Measurements from ENCODE around the gene MAP2. TPM values are rescaled to one million over a fixed set of nuclear protein-coding genes. Genes with fewer than 3 reads are reported as not detected.
A peak's percentile ranks its signal among the peaks of the same experiment; 100 is the strongest.

MAP2 gene
- total RNA-seq, 2 donors from 2014 or later, result 18.8 to 30.7 TPM

GRCh38 chr2:209431701-209432100 is 7.9 kb downstream of the MAP2 start:
- no peaks in the 10 kb centered on the region for H3K9me3 ChIP-seq
- H3K27ac ChIP-seq, result no peak overlapping the region
- WGBS, result 46% methylated on average over 3 of the region's 3 CpGs
- peak; percentile 18 for DNase-seq (ENCODE audit: low spot score)
- no peaks in the 10 kb centered on the region for H3K36me3 ChIP-seq
- intact Hi-C loops (cut with DNase I), result no loop called here
- no peaks in the 10 kb centered on the region for H3K4me1 ChIP-seq (replicated peaks)
- TF ChIP-seq POLR2AphosphoS5 (IDR thresholded peaks at IDR 0.05) (no peak), POLR2A (IDR thresholded peaks at IDR 0.05) (no peak), CTCF (IDR thresholded peaks at IDR 0.05) (no peak)
- H3K27me3 ChIP-seq (replicated peaks; ENCODE audit: insufficient read depth), result no peaks in the 10 kb centered on the region
- no peak overlapping the region for H3K4me3 ChIP-seq

GRCh38 chr2:209441541-209441940 is 17.7 kb downstream of the MAP2 start:
- Histone ChIP-seq H3K4me3 (no peak overlapping the region), H3K4me1 (replicated peaks) (no peaks in the 10 kb centered on the region), H3K27ac (no peak overlapping the region), H3K27me3 (replicated peaks; ENCODE audit: insufficient read depth) (no peaks in the 10 kb centered on the region), H3K36me3 (no peaks in the 10 kb centered on the region), H3K9me3 (no peaks in the 10 kb centered on the region)
- DNase-seq (ENCODE audit: low spot score), result no peak
- intact Hi-C loops (cut with DNase I), result no loop called here
- TF ChIP-seq CTCF (IDR thresholded peaks at IDR 0.05) (no peak), POLR2AphosphoS5 (IDR thresholded peaks at IDR 0.05) (no peak), POLR2A (IDR thresholded peaks at IDR 0.05) (no peak)
- 56% methylated on average over 3 of the region's 3 CpGs for WGBS

GRCh38 chr2:209442939-209443338 is 19.1 kb downstream of the MAP2 start:
- no peaks in the 10 kb centered on the region for H3K4me1 ChIP-seq (replicated peaks)
- DNase-seq (ENCODE audit: low spot score), result no peak
- H3K36me3 ChIP-seq, result no peaks in the 10 kb centered on the region
- H3K9me3 ChIP-seq, result no peaks in the 10 kb centered on the region
- no peaks in the 10 kb centered on the region for H3K27me3 ChIP-seq (replicated peaks; ENCODE audit: insufficient read depth)
- H3K4me3 ChIP-seq, result no peak overlapping the region
- intact Hi-C loops (cut with DNase I), result no loop called here
- TF ChIP-seq POLR2AphosphoS5 (IDR thresholded peaks at IDR 0.05), result no peak
- WGBS, result 47% methylated on average over 1 of the region's 1 CpG
- H3K27ac ChIP-seq, result no peak overlapping the region

GRCh38 chr2:209445485-209445884 is 21.6 kb downstream of the MAP2 start:
- H3K4me3 ChIP-seq, result no peak overlapping the region
- WGBS, result 83% methylated on average over 2 of the region's 2 CpGs
- TF ChIP-seq CTCF (IDR thresholded peaks at IDR 0.05), result no peak
- TF ChIP-seq POLR2AphosphoS5 (IDR thresholded peaks at IDR 0.05), result no peak
- no peak for TF ChIP-seq POLR2A (IDR thresholded peaks at IDR 0.05)
- H3K27ac ChIP-seq, result no peak overlapping the region
- DNase-seq (ENCODE audit: low spot score), result no peak
- no peaks in the 10 kb centered on the region for H3K36me3 ChIP-seq
- H3K9me3 ChIP-seq, result no peaks in the 10 kb centered on the region
- intact Hi-C loops (cut with DNase I), result no loop called here
- H3K4me1 ChIP-seq (replicated peaks), result no peaks in the 10 kb centered on the region
- H3K27me3 ChIP-seq (replicated peaks; ENCODE audit: insufficient read depth), result no peaks in the 10 kb centered on the region

GRCh38 chr2:209451209-209451834 is 27.5 kb downstream of the MAP2 start:
- Histone ChIP-seq H3K9me3 (no peaks in the 10 kb centered on the region), H3K27me3 (replicated peaks; ENCODE audit: insufficient read depth) (no peaks in the 10 kb centered on the region), H3K27ac (no peak overlapping the region), H3K36me3 (no peaks in the 10 kb centered on the region), H3K4me3 (no peak overlapping the region), H3K4me1 (replicated peaks) (no peaks in the 10 kb centered on the region)
- WGBS, result 91% methylated on average over 3 of the region's 3 CpGs
- TF ChIP-seq CTCF (IDR thresholded peaks at IDR 0.05) (no peak), POLR2A (IDR thresholded peaks at IDR 0.05) (no peak), POLR2AphosphoS5 (IDR thresholded peaks at IDR 0.05) (no peak)
- intact Hi-C loops (cut with DNase I), result no loop called here
- DNase-seq (ENCODE audit: low spot score), result no peak
